Measurements from ENCODE around the gene TNFRSF11A. TPM values are rescaled to one million over a fixed set of nuclear protein-coding genes. Genes with fewer than 3 reads are reported as not detected.
A peak's percentile ranks its signal among the peaks of the same experiment; 100 is the strongest.

Gene TNFRSF11A
- total RNA-seq, 1 experiment from 2014 or later = 3.2 TPM

- CTCF ChIA-PET = interaction anchor here (1.8 to 2.1 kb wide), 2 partner anchors 8 to 36 kb away, joined by 6 to 8 read pairs; no protein-coding TSS in a partner anchor
Observed at GRCh38 chr18:62324181-62324828, 805 bp upstream of the TNFRSF11A start.

More at GRCh38 chr18:62324181-62324828, 805 bp upstream of the TNFRSF11A start:
- Histone ChIP-seq H3K27ac (ENCODE audit: low read depth, low read length) (no peak overlapping the region), H3K36me3 (ENCODE audit: control insufficient read depth in 1 of 2, insufficient read depth in 2 of 2, low read length in 2 of 2) (no peaks in the 10 kb centered on the region), H3K4me2 (ENCODE audit: low read length) (peak overlapping the region; percentile 74), H3K4me3 (replicated peaks in 1 of 2; ENCODE audit: low read depth in 1 of 2, low read length in 2 of 2) (0 out of 4 replicates have a peak overlapping the region, but pooled peaks of 1 of the 2 experiments have one; percentile 38), H3K79me2 (ENCODE audit: insufficient read depth, low read length) (no peaks in the 10 kb centered on the region), H3K9me2 (ENCODE audit: insufficient read depth) (no peaks in the 10 kb centered on the region), H3K27me3 (ENCODE audit: insufficient read depth, low read length) (peaks cover 29% of the 10 kb centered on the region; the same call in 1 of the 2 replicates), H3K4me1 (ENCODE audit: control insufficient read depth in 1 of 2, insufficient read depth in 2 of 2, low read length in 2 of 2) (peaks cover 5 to 12% of the 10 kb centered on the region in 2 experiments; a peak in 2 of 4 replicates), H3K9me3 (ENCODE audit: control insufficient read depth in 1 of 2, insufficient read depth in 1 of 2, low read depth in 1 of 2, low read length in 2 of 2) (no peaks in the 10 kb centered on the region), H3K9ac (ENCODE audit: low read length) (no peak overlapping the region), H2AFZ (ENCODE audit: low read depth, low read length, poor library complexity, severe bottlenecking) (peak overlapping the region; percentile 45), H4K20me1 (ENCODE audit: insufficient read depth) (no peaks in the 10 kb centered on the region)
- TF ChIP-seq REST (IDR thresholded peaks at IDR 0.05; ENCODE audit: low read depth) = no peak
- TF ChIP-seq CEBPB (IDR thresholded peaks at IDR 0.05; ENCODE audit: low read depth) = no peak
- TF ChIP-seq ELF1 (IDR thresholded peaks at IDR 0.05; ENCODE audit: borderline replicate concordance, low read depth) = no peak
- TF ChIP-seq ZBTB33 (IDR thresholded peaks at IDR 0.05; ENCODE audit: extremely low read depth, insufficient replicate concordance, low read length) = no peak
- TF ChIP-seq CBX3 (IDR thresholded peaks at IDR 0.05; ENCODE audit: low read depth) = no peak
- no peak for TF ChIP-seq JUND (IDR thresholded peaks at IDR 0.05)
- no peak for TF ChIP-seq POLR2A (IDR thresholded peaks at IDR 0.05; ENCODE audit: borderline replicate concordance, extremely low read depth, insufficient read depth, insufficient read length)
- ChIA-PET POLR2A (no interaction called here), RAD21 (ENCODE audit: low non-redundant PET in 1 of 2, low total read pairs in 2 of 2, uncharacterized antibody in 2 of 2, unreplicated experiment in 2 of 2) (no interaction called here)
- no TSS peak for BruUV-seq (replicated peaks)
- ATAC-seq = no peak
- DNase-seq (ENCODE audit: low read depth, low spot score) = no peak
- intact Hi-C loops (cut with micrococcal nuclease) = no loop called here

Data from HCT116 (cell line).